Stromal cell of bone marrow (primary cell): ENCODE data around the gene NGEF.

Source experiments
- DNase-seq: peaks from one replicate; pipeline ENCODE4 v3.0.0-alpha.2; 2012; ENCODE audit warnings: low read depth

NGEF gene

GRCh38 chr2:232838406-232838874, 174.6 kb downstream of the NGEF start:
- no peak for DNase-seq

GRCh38 chr2:232836934-232837333, 176.1 kb downstream of the NGEF start:
- DNase-seq, result no peak

GRCh38 chr2:232835687-232836208, 177.3 kb downstream of the NGEF start:
- DNase-seq, result no peak

GRCh38 chr2:232833830-232834229, 179.2 kb downstream of the NGEF start:
- DNase-seq, result no peak

GRCh38 chr2:232831496-232831895, 181.6 kb downstream of the NGEF start:
- no peak for DNase-seq

GRCh38 chr2:232829988-232830387, 183.1 kb downstream of the NGEF start:
- DNase-seq, result no peak
